WTC11 (cell line): ENCODE data around the gene ANKRD28.

ENCODE experiments used
- CBFB ChIP-seq: sonication (generic); formaldehyde crosslinking; IDR thresholded peaks from 2 replicates; pipeline ENCODE4 v1.8.1; 2022; ENCODE audit warnings: mild to moderate bottlenecking, low read depth, missing genetic modification reagents
- ELF4 ChIP-seq: sonication (generic); formaldehyde crosslinking; IDR thresholded peaks from 2 replicates; pipeline ENCODE4 v1.8.1; 2022; ENCODE audit warnings: low read depth, mild to moderate bottlenecking, moderate library complexity, missing genetic modification reagents
- RELA ChIP-seq: sonication (generic); formaldehyde crosslinking; IDR thresholded peaks from 2 replicates; pipeline ENCODE4 v1.8.1; 2022; ENCODE audit warnings: missing genetic modification reagents, mild to moderate bottlenecking, borderline replicate concordance
- SP1 ChIP-seq: sonication (generic); formaldehyde crosslinking; conservative IDR thresholded peaks from 2 replicates; pipeline ENCODE4 v1.8.1; 2022; ENCODE audit warnings: missing genetic modification reagents
- TCF7 ChIP-seq: sonication (generic); formaldehyde crosslinking; IDR thresholded peaks from 2 replicates; pipeline ENCODE4 v1.8.0; 2022; ENCODE audit warnings: mild to moderate bottlenecking, low read depth, missing genetic modification reagents, moderate library complexity
- ZNF121 ChIP-seq: sonication (generic); formaldehyde crosslinking; IDR thresholded peaks from 2 replicates; pipeline ENCODE4 v1.8.0; 2023; ENCODE audit warnings: missing genetic modification reagents
- ZNF263 ChIP-seq: sonication (generic); formaldehyde crosslinking; IDR thresholded peaks from 2 replicates; pipeline ENCODE4 v1.8.1; 2022; ENCODE audit warnings: low read depth, mild to moderate bottlenecking, moderate library complexity, missing genetic modification reagents
- TF ChIP-seq, protein P1 (sequence below): fragments of 200-600 bp; IDR thresholded peaks from 2 replicates; pipeline ENCODE4 v1.8.0; 2022; ENCODE audit warnings: antibody characterized with exemption
- TF ChIP-seq, protein P2 (sequence below): sonication (generic); formaldehyde crosslinking; IDR thresholded peaks from 2 replicates; pipeline ENCODE4 v1.8.0; 2022; ENCODE audit warnings: mild to moderate bottlenecking, missing genetic modification reagents
- TF ChIP-seq, protein P3 (sequence below): sonication (generic); formaldehyde crosslinking; conservative IDR thresholded peaks from 2 replicates; pipeline ENCODE4 v1.8.1; 2023; ENCODE audit warnings: mild to moderate bottlenecking, low read depth, missing genetic modification reagents, moderate library complexity
- TF ChIP-seq, protein P4 (sequence below): fragments of 250-450 bp; sonication (Bioruptor Pico); IDR thresholded peaks from 2 replicates; pipeline ENCODE4 v2.1.2; 2022; ENCODE audit warnings: mild to moderate bottlenecking, moderate library complexity
- TF ChIP-seq, protein P5 (sequence below): sonication (generic); formaldehyde crosslinking; IDR thresholded peaks from 2 replicates; pipeline ENCODE4 v1.8.1; 2023; ENCODE audit warnings: mild to moderate bottlenecking, missing genetic modification reagents, borderline replicate concordance
- TF ChIP-seq, protein P6 (sequence below): sonication (generic); formaldehyde crosslinking; IDR thresholded peaks from 2 replicates; pipeline ENCODE4 v1.8.0; 2023; ENCODE audit warnings: missing genetic modification reagents, mild to moderate bottlenecking, borderline replicate concordance
- TF ChIP-seq, protein P7 (sequence below): sonication (generic); formaldehyde crosslinking; IDR thresholded peaks from 2 replicates; pipeline ENCODE4 v1.8.1; 2022; ENCODE audit warnings: low read depth, mild to moderate bottlenecking, moderate library complexity, missing genetic modification reagents, borderline replicate concordance

DNA sequence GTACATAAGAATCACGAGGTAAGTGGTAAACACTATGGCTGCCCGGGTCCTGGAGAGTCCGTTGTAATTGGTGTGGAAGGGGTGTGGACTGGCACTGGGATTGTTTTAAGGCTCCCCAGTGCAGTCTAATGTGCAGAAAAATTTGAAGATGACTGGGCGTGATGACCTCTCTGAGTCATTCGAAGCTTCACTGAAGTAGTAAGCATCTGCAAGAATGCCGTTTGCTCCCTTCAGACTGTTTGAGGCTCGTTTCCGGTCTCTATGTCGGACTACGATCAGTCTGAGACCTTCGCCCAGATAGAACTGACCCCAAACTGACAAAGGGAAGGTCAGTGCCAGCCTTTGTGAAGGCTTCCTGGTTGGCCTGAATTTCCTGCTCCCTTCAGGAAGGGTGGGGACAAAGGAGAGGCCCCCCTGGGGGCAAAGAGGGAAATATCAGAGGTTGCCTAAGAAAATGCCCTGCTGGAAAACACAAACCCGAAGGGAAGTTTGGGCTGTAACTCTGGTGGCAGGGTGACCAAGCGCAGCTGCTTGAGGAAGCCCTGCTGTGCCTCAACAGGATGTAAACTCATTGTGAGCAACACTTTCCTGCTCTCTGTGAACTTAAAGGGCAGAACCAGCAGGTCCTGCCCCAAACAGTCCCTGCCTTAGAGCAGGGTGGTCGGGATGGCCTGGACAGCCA lies 161.6 kb downstream of the ANKRD28 start:
- TF ChIP-seq, protein P1, sequence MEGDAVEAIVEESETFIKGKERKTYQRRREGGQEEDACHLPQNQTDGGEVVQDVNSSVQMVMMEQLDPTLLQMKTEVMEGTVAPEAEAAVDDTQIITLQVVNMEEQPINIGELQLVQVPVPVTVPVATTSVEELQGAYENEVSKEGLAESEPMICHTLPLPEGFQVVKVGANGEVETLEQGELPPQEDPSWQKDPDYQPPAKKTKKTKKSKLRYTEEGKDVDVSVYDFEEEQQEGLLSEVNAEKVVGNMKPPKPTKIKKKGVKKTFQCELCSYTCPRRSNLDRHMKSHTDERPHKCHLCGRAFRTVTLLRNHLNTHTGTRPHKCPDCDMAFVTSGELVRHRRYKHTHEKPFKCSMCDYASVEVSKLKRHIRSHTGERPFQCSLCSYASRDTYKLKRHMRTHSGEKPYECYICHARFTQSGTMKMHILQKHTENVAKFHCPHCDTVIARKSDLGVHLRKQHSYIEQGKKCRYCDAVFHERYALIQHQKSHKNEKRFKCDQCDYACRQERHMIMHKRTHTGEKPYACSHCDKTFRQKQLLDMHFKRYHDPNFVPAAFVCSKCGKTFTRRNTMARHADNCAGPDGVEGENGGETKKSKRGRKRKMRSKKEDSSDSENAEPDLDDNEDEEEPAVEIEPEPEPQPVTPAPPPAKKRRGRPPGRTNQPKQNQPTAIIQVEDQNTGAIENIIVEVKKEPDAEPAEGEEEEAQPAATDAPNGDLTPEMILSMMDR = no peak
- TF ChIP-seq, protein P2, sequence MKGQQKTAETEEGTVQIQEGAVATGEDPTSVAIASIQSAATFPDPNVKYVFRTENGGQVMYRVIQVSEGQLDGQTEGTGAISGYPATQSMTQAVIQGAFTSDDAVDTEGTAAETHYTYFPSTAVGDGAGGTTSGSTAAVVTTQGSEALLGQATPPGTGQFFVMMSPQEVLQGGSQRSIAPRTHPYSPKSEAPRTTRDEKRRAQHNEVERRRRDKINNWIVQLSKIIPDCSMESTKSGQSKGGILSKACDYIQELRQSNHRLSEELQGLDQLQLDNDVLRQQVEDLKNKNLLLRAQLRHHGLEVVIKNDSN (CRISPR knock-in tag) = no peak
- TF ChIP-seq, protein P3, sequence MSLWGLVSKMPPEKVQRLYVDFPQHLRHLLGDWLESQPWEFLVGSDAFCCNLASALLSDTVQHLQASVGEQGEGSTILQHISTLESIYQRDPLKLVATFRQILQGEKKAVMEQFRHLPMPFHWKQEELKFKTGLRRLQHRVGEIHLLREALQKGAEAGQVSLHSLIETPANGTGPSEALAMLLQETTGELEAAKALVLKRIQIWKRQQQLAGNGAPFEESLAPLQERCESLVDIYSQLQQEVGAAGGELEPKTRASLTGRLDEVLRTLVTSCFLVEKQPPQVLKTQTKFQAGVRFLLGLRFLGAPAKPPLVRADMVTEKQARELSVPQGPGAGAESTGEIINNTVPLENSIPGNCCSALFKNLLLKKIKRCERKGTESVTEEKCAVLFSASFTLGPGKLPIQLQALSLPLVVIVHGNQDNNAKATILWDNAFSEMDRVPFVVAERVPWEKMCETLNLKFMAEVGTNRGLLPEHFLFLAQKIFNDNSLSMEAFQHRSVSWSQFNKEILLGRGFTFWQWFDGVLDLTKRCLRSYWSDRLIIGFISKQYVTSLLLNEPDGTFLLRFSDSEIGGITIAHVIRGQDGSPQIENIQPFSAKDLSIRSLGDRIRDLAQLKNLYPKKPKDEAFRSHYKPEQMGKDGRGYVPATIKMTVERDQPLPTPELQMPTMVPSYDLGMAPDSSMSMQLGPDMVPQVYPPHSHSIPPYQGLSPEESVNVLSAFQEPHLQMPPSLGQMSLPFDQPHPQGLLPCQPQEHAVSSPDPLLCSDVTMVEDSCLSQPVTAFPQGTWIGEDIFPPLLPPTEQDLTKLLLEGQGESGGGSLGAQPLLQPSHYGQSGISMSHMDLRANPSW (CRISPR knock-in tag) = no peak
- TF ChIP-seq, protein P4, sequence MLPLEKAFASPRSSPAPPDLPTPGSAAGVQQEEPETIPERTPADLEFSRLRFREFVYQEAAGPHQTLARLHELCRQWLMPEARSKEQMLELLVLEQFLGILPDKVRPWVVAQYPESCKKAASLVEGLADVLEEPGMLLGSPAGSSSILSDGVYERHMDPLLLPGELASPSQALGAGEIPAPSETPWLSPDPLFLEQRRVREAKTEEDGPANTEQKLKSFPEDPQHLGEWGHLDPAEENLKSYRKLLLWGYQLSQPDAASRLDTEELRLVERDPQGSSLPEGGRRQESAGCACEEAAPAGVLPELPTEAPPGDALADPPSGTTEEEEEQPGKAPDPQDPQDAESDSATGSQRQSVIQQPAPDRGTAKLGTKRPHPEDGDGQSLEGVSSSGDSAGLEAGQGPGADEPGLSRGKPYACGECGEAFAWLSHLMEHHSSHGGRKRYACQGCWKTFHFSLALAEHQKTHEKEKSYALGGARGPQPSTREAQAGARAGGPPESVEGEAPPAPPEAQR (CRISPR knock-in tag) = no peak
- TF ChIP-seq, protein P5, sequence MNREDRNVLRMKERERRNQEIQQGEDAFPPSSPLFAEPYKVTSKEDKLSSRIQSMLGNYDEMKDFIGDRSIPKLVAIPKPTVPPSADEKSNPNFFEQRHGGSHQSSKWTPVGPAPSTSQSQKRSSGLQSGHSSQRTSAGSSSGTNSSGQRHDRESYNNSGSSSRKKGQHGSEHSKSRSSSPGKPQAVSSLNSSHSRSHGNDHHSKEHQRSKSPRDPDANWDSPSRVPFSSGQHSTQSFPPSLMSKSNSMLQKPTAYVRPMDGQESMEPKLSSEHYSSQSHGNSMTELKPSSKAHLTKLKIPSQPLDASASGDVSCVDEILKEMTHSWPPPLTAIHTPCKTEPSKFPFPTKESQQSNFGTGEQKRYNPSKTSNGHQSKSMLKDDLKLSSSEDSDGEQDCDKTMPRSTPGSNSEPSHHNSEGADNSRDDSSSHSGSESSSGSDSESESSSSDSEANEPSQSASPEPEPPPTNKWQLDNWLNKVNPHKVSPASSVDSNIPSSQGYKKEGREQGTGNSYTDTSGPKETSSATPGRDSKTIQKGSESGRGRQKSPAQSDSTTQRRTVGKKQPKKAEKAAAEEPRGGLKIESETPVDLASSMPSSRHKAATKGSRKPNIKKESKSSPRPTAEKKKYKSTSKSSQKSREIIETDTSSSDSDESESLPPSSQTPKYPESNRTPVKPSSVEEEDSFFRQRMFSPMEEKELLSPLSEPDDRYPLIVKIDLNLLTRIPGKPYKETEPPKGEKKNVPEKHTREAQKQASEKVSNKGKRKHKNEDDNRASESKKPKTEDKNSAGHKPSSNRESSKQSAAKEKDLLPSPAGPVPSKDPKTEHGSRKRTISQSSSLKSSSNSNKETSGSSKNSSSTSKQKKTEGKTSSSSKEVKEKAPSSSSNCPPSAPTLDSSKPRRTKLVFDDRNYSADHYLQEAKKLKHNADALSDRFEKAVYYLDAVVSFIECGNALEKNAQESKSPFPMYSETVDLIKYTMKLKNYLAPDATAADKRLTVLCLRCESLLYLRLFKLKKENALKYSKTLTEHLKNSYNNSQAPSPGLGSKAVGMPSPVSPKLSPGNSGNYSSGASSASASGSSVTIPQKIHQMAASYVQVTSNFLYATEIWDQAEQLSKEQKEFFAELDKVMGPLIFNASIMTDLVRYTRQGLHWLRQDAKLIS (CRISPR knock-in tag) = no peak
- TF ChIP-seq SP1 (CRISPR knock-in tag) (no peak), ZNF121 (CRISPR knock-in tag) (no peak), CBFB (CRISPR knock-in tag) (no peak), TCF7 (CRISPR knock-in tag) (no peak), ELF4 (CRISPR knock-in tag) (no peak), ZNF263 (CRISPR knock-in tag) (no peak), RELA (CRISPR knock-in tag) (no peak)
- TF ChIP-seq, protein P6, sequence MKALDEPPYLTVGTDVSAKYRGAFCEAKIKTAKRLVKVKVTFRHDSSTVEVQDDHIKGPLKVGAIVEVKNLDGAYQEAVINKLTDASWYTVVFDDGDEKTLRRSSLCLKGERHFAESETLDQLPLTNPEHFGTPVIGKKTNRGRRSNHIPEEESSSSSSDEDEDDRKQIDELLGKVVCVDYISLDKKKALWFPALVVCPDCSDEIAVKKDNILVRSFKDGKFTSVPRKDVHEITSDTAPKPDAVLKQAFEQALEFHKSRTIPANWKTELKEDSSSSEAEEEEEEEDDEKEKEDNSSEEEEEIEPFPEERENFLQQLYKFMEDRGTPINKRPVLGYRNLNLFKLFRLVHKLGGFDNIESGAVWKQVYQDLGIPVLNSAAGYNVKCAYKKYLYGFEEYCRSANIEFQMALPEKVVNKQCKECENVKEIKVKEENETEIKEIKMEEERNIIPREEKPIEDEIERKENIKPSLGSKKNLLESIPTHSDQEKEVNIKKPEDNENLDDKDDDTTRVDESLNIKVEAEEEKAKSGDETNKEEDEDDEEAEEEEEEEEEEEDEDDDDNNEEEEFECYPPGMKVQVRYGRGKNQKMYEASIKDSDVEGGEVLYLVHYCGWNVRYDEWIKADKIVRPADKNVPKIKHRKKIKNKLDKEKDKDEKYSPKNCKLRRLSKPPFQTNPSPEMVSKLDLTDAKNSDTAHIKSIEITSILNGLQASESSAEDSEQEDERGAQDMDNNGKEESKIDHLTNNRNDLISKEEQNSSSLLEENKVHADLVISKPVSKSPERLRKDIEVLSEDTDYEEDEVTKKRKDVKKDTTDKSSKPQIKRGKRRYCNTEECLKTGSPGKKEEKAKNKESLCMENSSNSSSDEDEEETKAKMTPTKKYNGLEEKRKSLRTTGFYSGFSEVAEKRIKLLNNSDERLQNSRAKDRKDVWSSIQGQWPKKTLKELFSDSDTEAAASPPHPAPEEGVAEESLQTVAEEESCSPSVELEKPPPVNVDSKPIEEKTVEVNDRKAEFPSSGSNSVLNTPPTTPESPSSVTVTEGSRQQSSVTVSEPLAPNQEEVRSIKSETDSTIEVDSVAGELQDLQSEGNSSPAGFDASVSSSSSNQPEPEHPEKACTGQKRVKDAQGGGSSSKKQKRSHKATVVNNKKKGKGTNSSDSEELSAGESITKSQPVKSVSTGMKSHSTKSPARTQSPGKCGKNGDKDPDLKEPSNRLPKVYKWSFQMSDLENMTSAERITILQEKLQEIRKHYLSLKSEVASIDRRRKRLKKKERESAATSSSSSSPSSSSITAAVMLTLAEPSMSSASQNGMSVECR (CRISPR knock-in tag) = no peak
- TF ChIP-seq, protein P7, sequence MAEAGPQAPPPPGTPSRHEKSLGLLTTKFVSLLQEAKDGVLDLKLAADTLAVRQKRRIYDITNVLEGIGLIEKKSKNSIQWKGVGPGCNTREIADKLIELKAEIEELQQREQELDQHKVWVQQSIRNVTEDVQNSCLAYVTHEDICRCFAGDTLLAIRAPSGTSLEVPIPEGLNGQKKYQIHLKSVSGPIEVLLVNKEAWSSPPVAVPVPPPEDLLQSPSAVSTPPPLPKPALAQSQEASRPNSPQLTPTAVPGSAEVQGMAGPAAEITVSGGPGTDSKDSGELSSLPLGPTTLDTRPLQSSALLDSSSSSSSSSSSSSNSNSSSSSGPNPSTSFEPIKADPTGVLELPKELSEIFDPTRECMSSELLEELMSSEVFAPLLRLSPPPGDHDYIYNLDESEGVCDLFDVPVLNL (CRISPR knock-in tag) = no peak
